HEK293 (cell line): ENCODE measurements around the gene KCTD17.
A peak's percentile ranks its signal among the peaks of the same experiment; 100 is the strongest.

Experiments used
- MYNN ChIP-seq: fragments of 450-650 bp; formaldehyde crosslinking; IDR thresholded peaks from 2 replicates; pipeline ENCODE4 v1.5.1; 2016; ENCODE audit warnings: missing biosample characterization, missing genetic modification characterization, borderline replicate concordance
- PBX3 ChIP-seq: sonication (generic); formaldehyde crosslinking; IDR thresholded peaks from 2 replicates; pipeline ENCODE4 v1.8.1; 2022; ENCODE audit warnings: mild to moderate bottlenecking, moderate library complexity, missing genetic modification reagents
- SALL2 ChIP-seq: fragments of 450-650 bp; formaldehyde crosslinking; IDR thresholded peaks from 2 replicates; pipeline ENCODE4 v1.5.0; 2017; ENCODE audit warnings: missing biosample characterization, mild to moderate bottlenecking, missing genetic modification characterization, borderline replicate concordance
- SETDB1 ChIP-seq: IDR thresholded peaks from one replicate; pipeline ENCODE4 v1.6.1; 2017; ENCODE audit warnings: mild to moderate bottlenecking, low read length, moderate library complexity, mixed read lengths; ENCODE audit not compliant: insufficient read length
- SP7 ChIP-seq: fragments of 450-650 bp; formaldehyde crosslinking; IDR thresholded peaks from 2 replicates; pipeline ENCODE4 v1.5.1; 2016; ENCODE audit warnings: missing biosample characterization, missing genetic modification characterization
- ZBTB11 ChIP-seq: fragments of 450-650 bp; formaldehyde crosslinking; conservative IDR thresholded peaks from 2 replicates; pipeline ENCODE4 v1.5.1; 2016; ENCODE audit warnings: low read depth, missing biosample characterization, missing genetic modification characterization
- ZBTB17 ChIP-seq: fragments of 450-650 bp; formaldehyde crosslinking; IDR thresholded peaks from 2 replicates; pipeline ENCODE4 v1.5.1; 2016; ENCODE audit warnings: missing biosample characterization, missing genetic modification characterization
- ZBTB21 ChIP-seq: fragments of 450-650 bp; formaldehyde crosslinking; IDR thresholded peaks from 2 replicates; pipeline ENCODE4 v1.5.1; 2017; ENCODE audit warnings: missing biosample characterization, missing genetic modification characterization
- ZBTB8A ChIP-seq: fragments of 450-650 bp; formaldehyde crosslinking; IDR thresholded peaks from 2 replicates; pipeline ENCODE4 v1.5.1; 2016; ENCODE audit warnings: missing biosample characterization, missing genetic modification characterization
- ZFP37 ChIP-seq: fragments of 450-650 bp; formaldehyde crosslinking; IDR thresholded peaks from 2 replicates; pipeline ENCODE4 v1.5.1; 2016; ENCODE audit warnings: missing biosample characterization, missing genetic modification characterization
- ZFP41 ChIP-seq: fragments of 450-650 bp; formaldehyde crosslinking; IDR thresholded peaks from 2 replicates; pipeline ENCODE4 v1.5.1; 2016; ENCODE audit warnings: missing biosample characterization, missing genetic modification characterization, borderline replicate concordance
- ZIC2 ChIP-seq: fragments of 450-650 bp; formaldehyde crosslinking; IDR thresholded peaks from 2 replicates; pipeline ENCODE4 v1.5.1; 2016; ENCODE audit warnings: missing biosample characterization, missing genetic modification characterization
- ZNF112 ChIP-seq: fragments of 450-650 bp; formaldehyde crosslinking; IDR thresholded peaks from 2 replicates; pipeline ENCODE4 v1.5.0; 2017; ENCODE audit warnings: missing biosample characterization, missing genetic modification characterization
- ZNF175 ChIP-seq: fragments of 450-650 bp; formaldehyde crosslinking; IDR thresholded peaks from 2 replicates; pipeline ENCODE4 v1.5.1; 2016; ENCODE audit warnings: missing biosample characterization, missing genetic modification characterization
- ZNF19 ChIP-seq: fragments of 450-650 bp; formaldehyde crosslinking; IDR thresholded peaks from 2 replicates; pipeline ENCODE4; 2016; ENCODE audit warnings: missing biosample characterization, missing genetic modification characterization, low read depth
- ZNF248 ChIP-seq: fragments of 450-650 bp; formaldehyde crosslinking; IDR thresholded peaks from 2 replicates; pipeline ENCODE4 v1.5.1; 2017; ENCODE audit warnings: missing biosample characterization, missing genetic modification characterization
- ZNF274 ChIP-seq, 2 experiments: fragments of 200-500 bp in 1 of 2; fragments of 450-650 bp in 1 of 2; sonication (Bioruptor generic) in 1 of 2; formaldehyde crosslinking in 1 of 2; IDR thresholded peaks; 2 replicates each; pipeline versions ENCODE4 v1.5.1 to v1.6.1; 2014 to 2016; ENCODE audit warnings: borderline replicate concordance in 1 of 2, inconsistent platforms in 1 of 2, low read length in 1 of 2, missing biosample characterization in 1 of 2, missing genetic modification characterization in 1 of 2
- ZNF311 ChIP-seq: fragments of 450-650 bp; formaldehyde crosslinking; IDR thresholded peaks from 2 replicates; pipeline ENCODE4 v1.5.1; 2017; ENCODE audit warnings: missing biosample characterization, missing genetic modification characterization, borderline replicate concordance
- ZNF341 ChIP-seq: fragments of 450-650 bp; formaldehyde crosslinking; IDR thresholded peaks from 2 replicates; pipeline ENCODE4; 2016; ENCODE audit warnings: low read depth, missing biosample characterization, missing genetic modification characterization
- ZNF394 ChIP-seq: fragments of 450-650 bp; formaldehyde crosslinking; IDR thresholded peaks from 2 replicates; pipeline ENCODE4 v1.5.1; 2016; ENCODE audit warnings: missing biosample characterization, missing genetic modification characterization, mild to moderate bottlenecking, moderate library complexity, borderline replicate concordance
- ZNF433 ChIP-seq: fragments of 450-650 bp; formaldehyde crosslinking; IDR thresholded peaks from 2 replicates; pipeline ENCODE4 v1.5.1; 2016; ENCODE audit warnings: missing biosample characterization, missing genetic modification characterization, low read depth
- ZNF473 ChIP-seq: fragments of 450-650 bp; formaldehyde crosslinking; IDR thresholded peaks from 2 replicates; pipeline ENCODE4 v1.5.1; 2017; ENCODE audit warnings: missing biosample characterization, missing genetic modification characterization
- ZNF488 ChIP-seq: fragments of 450-650 bp; formaldehyde crosslinking; IDR thresholded peaks from 2 replicates; pipeline ENCODE4 v1.5.1; 2016; ENCODE audit warnings: missing biosample characterization, missing genetic modification characterization
- ZNF510 ChIP-seq: fragments of 450-650 bp; formaldehyde crosslinking; IDR thresholded peaks from 2 replicates; pipeline ENCODE4 v1.5.1; 2018; ENCODE audit warnings: mild to moderate bottlenecking, missing genetic modification characterization, missing biosample characterization; ENCODE audit not compliant: insufficient replicate concordance
- ZNF514 ChIP-seq: fragments of 450-650 bp; formaldehyde crosslinking; IDR thresholded peaks from 2 replicates; pipeline ENCODE4 v1.5.1; 2016; ENCODE audit warnings: missing biosample characterization, missing genetic modification characterization
- ZNF560 ChIP-seq: fragments of 450-650 bp; formaldehyde crosslinking; IDR thresholded peaks from 2 replicates; pipeline ENCODE4 v1.5.1; 2017; ENCODE audit warnings: missing biosample characterization, missing genetic modification characterization, borderline replicate concordance
- ZNF600 ChIP-seq: fragments of 450-650 bp; formaldehyde crosslinking; IDR thresholded peaks from 2 replicates; pipeline ENCODE4 v1.5.1; 2016; ENCODE audit warnings: missing biosample characterization, missing genetic modification characterization
- ZNF701 ChIP-seq: fragments of 450-650 bp; formaldehyde crosslinking; IDR thresholded peaks from 2 replicates; pipeline ENCODE4 v1.5.1; 2016; ENCODE audit warnings: missing biosample characterization, missing genetic modification characterization
- ZNF791 ChIP-seq: fragments of 450-650 bp; formaldehyde crosslinking; IDR thresholded peaks from 2 replicates; pipeline ENCODE4 v1.5.1; 2016; ENCODE audit warnings: missing biosample characterization, missing genetic modification characterization
- ZNF792 ChIP-seq: fragments of 450-650 bp; formaldehyde crosslinking; IDR thresholded peaks from 2 replicates; pipeline ENCODE4 v1.5.1; 2016; ENCODE audit warnings: missing biosample characterization, missing genetic modification characterization
- ZSCAN30 ChIP-seq: fragments of 450-650 bp; IDR thresholded peaks from 2 replicates; pipeline ENCODE4 v1.5.1; 2018; ENCODE audit warnings: missing biosample characterization, mild to moderate bottlenecking, missing genetic modification characterization, moderate library complexity
- TF ChIP-seq, protein P1 (sequence below): fragments of 450-650 bp; formaldehyde crosslinking; IDR thresholded peaks from 2 replicates; pipeline ENCODE4 v1.5.1; 2016; ENCODE audit warnings: missing biosample characterization, missing genetic modification characterization
- TF ChIP-seq, protein P2 (sequence below): fragments of 450-650 bp; formaldehyde crosslinking; IDR thresholded peaks from 2 replicates; pipeline ENCODE4 v1.5.1; 2016; ENCODE audit warnings: missing biosample characterization, missing genetic modification characterization

The KCTD17 gene

GRCh38 chr22:37018815-37019308 lies 32.7 kb upstream of the KCTD17 start (continued):
- TF ChIP-seq ZNF510 (tag by site-specific recombination) (no peak), ZNF514 (tag by site-specific recombination) (no peak), ZNF792 (tag by site-specific recombination) (no peak), ZNF433 (no peak), ZNF311 (tag by site-specific recombination) (no peak), SP7 (tag by site-specific recombination) (peak; percentile 60), ZIC2 (tag by site-specific recombination) (peak; percentile 30; the same call in 1 of the 2 replicates), SALL2 (no peak), ZBTB21 (tag by site-specific recombination) (no peak), ZNF473 (tag by site-specific recombination) (no peak), ZNF791 (tag by site-specific recombination) (no peak), ZNF112 (tag by site-specific recombination) (no peak), ZNF701 (tag by site-specific recombination) (no peak), PBX3 (CRISPR knock-in tag) (no peak), ZBTB8A (tag by site-specific recombination) (peak; percentile 53), ZBTB11 (no peak; the same call in 1 of the 2 replicates), ZNF488 (no peak), ZNF341 (tag by site-specific recombination) (peak; percentile 91), ZNF19 (tag by site-specific recombination) (no peak), ZNF600 (tag by site-specific recombination) (no peak), ZNF394 (tag by site-specific recombination) (peak; percentile 27; the same call in 1 of the 2 replicates), ZBTB17 (tag by site-specific recombination) (0 out of 2 replicates have a peak, but pooled peaks have one; percentile 26), ZNF274 (IDR thresholded peaks at IDR 0.05; ENCODE audit: low read length) (no peak), ZNF274 (tag by site-specific recombination; IDR thresholded peaks at IDR 0.05; ENCODE audit: borderline replicate concordance) (no peak), SETDB1 (no peak), ZFP41 (tag by site-specific recombination) (no peak), ZFP37 (tag by site-specific recombination) (no peak; the same call in 1 of the 2 replicates), ZNF175 (no peak), ZNF248 (tag by site-specific recombination) (no peak), ZSCAN30 (tag by site-specific recombination) (no peak), ZNF560 (tag by site-specific recombination) (no peak), MYNN (tag by site-specific recombination) (no peak)
- TF ChIP-seq, protein P1, sequence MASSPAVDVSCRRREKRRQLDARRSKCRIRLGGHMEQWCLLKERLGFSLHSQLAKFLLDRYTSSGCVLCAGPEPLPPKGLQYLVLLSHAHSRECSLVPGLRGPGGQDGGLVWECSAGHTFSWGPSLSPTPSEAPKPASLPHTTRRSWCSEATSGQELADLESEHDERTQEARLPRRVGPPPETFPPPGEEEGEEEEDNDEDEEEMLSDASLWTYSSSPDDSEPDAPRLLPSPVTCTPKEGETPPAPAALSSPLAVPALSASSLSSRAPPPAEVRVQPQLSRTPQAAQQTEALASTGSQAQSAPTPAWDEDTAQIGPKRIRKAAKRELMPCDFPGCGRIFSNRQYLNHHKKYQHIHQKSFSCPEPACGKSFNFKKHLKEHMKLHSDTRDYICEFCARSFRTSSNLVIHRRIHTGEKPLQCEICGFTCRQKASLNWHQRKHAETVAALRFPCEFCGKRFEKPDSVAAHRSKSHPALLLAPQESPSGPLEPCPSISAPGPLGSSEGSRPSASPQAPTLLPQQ (tag by site-specific recombination), result peak; percentile 51
- TF ChIP-seq, protein P2, sequence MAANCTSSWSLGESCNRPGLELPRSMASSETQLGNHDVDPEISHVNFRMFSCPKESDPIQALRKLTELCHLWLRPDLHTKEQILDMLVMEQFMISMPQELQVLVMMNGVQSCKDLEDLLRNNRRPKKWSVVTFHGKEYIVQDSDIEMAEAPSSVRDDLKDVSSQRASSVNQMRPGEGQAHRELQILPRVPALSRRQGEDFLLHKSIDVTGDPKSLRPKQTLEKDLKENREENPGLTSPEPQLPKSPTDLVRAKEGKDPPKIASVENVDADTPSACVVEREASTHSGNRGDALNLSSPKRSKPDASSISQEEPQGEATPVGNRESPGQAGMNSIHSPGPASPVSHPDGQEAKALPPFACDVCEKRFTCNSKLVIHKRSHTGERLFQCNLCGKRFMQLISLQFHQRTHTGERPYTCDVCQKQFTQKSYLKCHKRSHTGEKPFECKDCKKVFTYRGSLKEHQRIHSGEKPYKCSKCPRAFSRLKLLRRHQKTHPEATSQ (tag by site-specific recombination), result 0 out of 2 replicates have a peak, but pooled peaks have one; percentile 67
